ENCODE measurements around the gene XXYLT1.
A peak's percentile ranks its signal among the peaks of the same experiment; 100 is the strongest.

XXYLT1 gene

GRCh38 chr3:195101001-195101583, 169.9 kb downstream of the XXYLT1 start:
- no peak for TF ChIP-seq CTCF (IDR thresholded peaks at IDR 0.05; ENCODE audit: insufficient read depth, low read length, poor library complexity, severe bottlenecking)
- DNase-seq (ENCODE audit: extremely low read depth, insufficient read length): peak; percentile 43
- H3K36me3 ChIP-seq (ENCODE audit: control insufficient read depth, insufficient read depth, low read length): no peaks in the 10 kb centered on the region
- no peaks in the 10 kb centered on the region for H3K27me3 ChIP-seq (replicated peaks; ENCODE audit: control insufficient read depth, insufficient read depth, low read length)
- no peak overlapping the region for H3K4me3 ChIP-seq (replicated peaks; ENCODE audit: low read depth, low read length)

GRCh38 chr3:195099951-195100785, 170.8 kb downstream of the XXYLT1 start:
- no peak for DNase-seq (ENCODE audit: extremely low read depth, insufficient read length)
- H3K36me3 ChIP-seq (ENCODE audit: control insufficient read depth, insufficient read depth, low read length): no peaks in the 10 kb centered on the region
- H3K4me3 ChIP-seq (replicated peaks; ENCODE audit: low read depth, low read length): no peak overlapping the region
- no peaks in the 10 kb centered on the region for H3K27me3 ChIP-seq (replicated peaks; ENCODE audit: control insufficient read depth, insufficient read depth, low read length)
- TF ChIP-seq CTCF (IDR thresholded peaks at IDR 0.05; ENCODE audit: insufficient read depth, low read length, poor library complexity, severe bottlenecking): no peak

GRCh38 chr3:195098741-195099525, 172.0 kb downstream of the XXYLT1 start:
- TF ChIP-seq CTCF (IDR thresholded peaks at IDR 0.05; ENCODE audit: insufficient read depth, low read length, poor library complexity, severe bottlenecking): no peak
- DNase-seq (ENCODE audit: extremely low read depth, insufficient read length): no peak
- no peaks in the 10 kb centered on the region for H3K27me3 ChIP-seq (replicated peaks; ENCODE audit: control insufficient read depth, insufficient read depth, low read length)
- no peak overlapping the region for H3K4me3 ChIP-seq (replicated peaks; ENCODE audit: low read depth, low read length)
- H3K36me3 ChIP-seq (ENCODE audit: control insufficient read depth, insufficient read depth, low read length): no peaks in the 10 kb centered on the region

- H3K4me3 ChIP-seq (replicated peaks; ENCODE audit: low read depth, low read length): no peak overlapping the region
- DNase-seq (ENCODE audit: extremely low read depth, insufficient read length): no peak
- TF ChIP-seq CTCF (IDR thresholded peaks at IDR 0.05; ENCODE audit: insufficient read depth, low read length, poor library complexity, severe bottlenecking): no peak
- no peaks in the 10 kb centered on the region for H3K36me3 ChIP-seq (ENCODE audit: control insufficient read depth, insufficient read depth, low read length)
- H3K27me3 ChIP-seq (replicated peaks; ENCODE audit: control insufficient read depth, insufficient read depth, low read length): no peaks in the 10 kb centered on the region
Measured at GRCh38 chr3:195097331-195098255, 173.4 kb downstream of the XXYLT1 start.
